Activated naive CD4-positive, alpha-beta T cell treated with anti-CD3 and anti-CD28 coated beads for 36 hours (primary cell): ENCODE data around the gene DUSP10. TPM values are rescaled to one million over a fixed set of nuclear protein-coding genes. Genes with fewer than 3 reads are reported as not detected.
A peak's percentile ranks its signal among the peaks of the same experiment; 100 is the strongest.

Experiments used
- CTCF ChIA-PET: fragments of 350-600 bp; sonication (Branson Sonifier 250); formaldehyde crosslinking; loops from one replicate; lab custom pipeline; 2021; ENCODE audit warnings: antibody characterized with exemption; lab: Charles Lee
- DNase-seq: peaks from one replicate; pipeline ENCODE4 v3.0.0-alpha.2; 2020
- H3K27ac Mint-ChIP-seq: one replicate; pipeline ENCODE4 v1.8.0; 2021; ENCODE audit warnings: mild to moderate bottlenecking, mixed read lengths
- H3K27me3 Mint-ChIP-seq: one replicate; pipeline ENCODE4 v1.8.0; 2021; ENCODE audit warnings: low read depth, mixed read lengths
- H3K36me3 Mint-ChIP-seq: one replicate; pipeline ENCODE4 v1.8.0; 2021; ENCODE audit warnings: low read depth, mixed read lengths
- H3K4me1 Mint-ChIP-seq: one replicate; pipeline ENCODE4 v1.8.0; 2021; ENCODE audit warnings: low read depth, mixed read lengths
- H3K4me3 Mint-ChIP-seq: one replicate; pipeline ENCODE4 v1.8.0; 2021; ENCODE audit warnings: mild to moderate bottlenecking, moderate library complexity, mixed read lengths
- H3K9me3 Mint-ChIP-seq: one replicate; pipeline ENCODE4 v1.8.0; 2021; ENCODE audit warnings: mixed read lengths
- intact Hi-C: fragments of 100-400 bp; cut with micrococcal nuclease; formaldehyde crosslinking; loops from one replicate; pipeline ENCODE4 v1.15.1; 2023
- total RNA-seq, 2 experiments: library from RNA; stranded (reverse); gene quantifications; one replicate each; pipeline ENCODE4 v1.2.3, GENCODE V29; 2021

The DUSP10 gene
- total RNA-seq, 2 experiments from 2014 or later: 9.1 TPM

GRCh38 chr1:221725735-221726672 is 15.9 kb downstream of the DUSP10 start:
- peak overlapping the region; percentile 99 for H3K27ac Mint-ChIP-seq

GRCh38 chr1:221724931-221725605 is 16.8 kb downstream of the DUSP10 start:
- Mint-ChIP-seq H3K27ac (peak overlapping the region; percentile 62), H3K36me3 (peaks cover 25% of the 10 kb centered on the region), H3K27me3 (no peaks in the 10 kb centered on the region), H3K4me3 (no peak overlapping the region), H3K4me1 (peaks cover 62% of the 10 kb centered on the region), H3K9me3 (peaks cover 14% of the 10 kb centered on the region)
- CTCF ChIA-PET: interaction anchor here (0.6 to 1.7 kb wide), 3 partner anchors 16 to 129 kb away, joined by 3 to 10 read pairs (median 3); partner anchors contain the start of gene DUSP10
- intact Hi-C loops: no loop called here
- DNase-seq: no peak

More at GRCh38 chr1:221725735-221726672, 15.9 kb downstream of the DUSP10 start:
- CTCF ChIA-PET: interaction anchor here (1.0 to 1.7 kb wide), 2 partner anchors 15 to 18 kb away, joined by 3 to 10 read pairs; partner anchors contain the start of gene DUSP10
- Mint-ChIP-seq H3K36me3 (peaks cover 26% of the 10 kb centered on the region), H3K4me3 (peak overlapping the region; percentile 69), H3K27me3 (no peaks in the 10 kb centered on the region), H3K4me1 (peaks cover 67% of the 10 kb centered on the region), H3K9me3 (peaks cover 14% of the 10 kb centered on the region)
- intact Hi-C loops: loop anchor here (1.0 kb wide), 7 partner anchors 14 to 287 kb away; partner anchors contain the start of gene DUSP10
- no peak for DNase-seq

DNA sequence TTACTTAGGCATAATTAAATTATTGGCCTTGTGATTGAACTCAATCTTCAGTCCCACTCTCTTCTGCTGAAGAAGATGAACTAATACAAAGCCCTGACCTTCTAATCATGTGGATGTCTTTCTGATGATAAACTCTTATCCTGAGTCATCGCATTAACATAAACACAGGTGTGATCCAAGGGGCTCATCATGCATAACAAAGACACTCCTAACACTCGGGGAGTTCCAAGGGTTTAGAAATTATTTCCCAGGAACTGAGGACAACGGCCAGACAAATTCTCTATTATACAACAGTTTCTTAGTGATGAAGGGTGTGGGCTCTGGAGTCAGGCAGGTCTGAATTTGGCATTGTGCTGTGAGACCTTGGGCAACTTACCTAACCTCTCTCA is 18.0 kb downstream of the DUSP10 start:
- H3K27ac Mint-ChIP-seq: no peak overlapping the region

DNA sequence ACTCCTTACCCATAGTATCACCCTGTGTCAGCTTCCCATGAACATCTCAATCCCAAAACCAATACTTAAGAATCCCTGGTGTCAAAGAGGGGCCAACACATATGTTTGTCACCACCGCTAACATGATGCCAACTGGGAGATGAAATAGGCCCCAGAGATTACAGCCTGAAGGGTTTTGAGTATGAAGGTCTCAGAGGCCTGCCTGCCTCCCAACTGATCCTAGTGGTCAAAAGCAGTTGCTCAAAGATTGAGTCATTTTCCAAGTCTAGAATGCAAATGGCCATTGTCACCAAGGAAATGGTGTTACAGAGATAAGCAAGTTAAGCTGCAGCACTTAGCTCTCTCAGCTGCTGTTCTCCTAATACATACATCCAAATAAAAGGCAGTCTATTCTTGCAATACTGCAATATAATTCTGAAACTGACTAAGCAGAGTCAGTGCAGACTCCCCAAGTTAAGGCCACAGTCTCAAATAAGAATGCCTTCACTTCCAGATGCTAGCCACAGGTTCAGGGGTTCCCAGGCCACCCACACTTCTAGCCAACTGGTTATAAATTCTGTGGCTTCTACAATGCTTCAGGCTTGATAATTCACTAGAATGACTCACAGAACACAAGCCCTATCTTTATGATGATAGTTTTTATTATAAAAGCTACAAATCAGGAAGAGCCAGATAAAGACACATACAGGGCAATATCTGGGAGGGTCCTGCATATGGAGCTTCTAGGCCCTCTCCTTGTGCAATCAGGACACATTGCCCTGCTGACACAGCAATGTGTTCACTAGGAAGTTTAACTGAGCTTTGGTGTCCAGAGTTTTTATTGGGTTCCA is 18.7 kb downstream of the DUSP10 start:
- intact Hi-C loops: no loop called here
- Mint-ChIP-seq H3K4me1 (peaks cover 44% of the 10 kb centered on the region), H3K36me3 (peaks cover 26% of the 10 kb centered on the region), H3K4me3 (no peak overlapping the region), H3K9me3 (peaks cover 14% of the 10 kb centered on the region), H3K27ac (no peak overlapping the region), H3K27me3 (no peaks in the 10 kb centered on the region)
- CTCF ChIA-PET: interaction anchor here (0.6 kb wide), 1 partner anchor 9 kb away, joined by 3 read pairs; no protein-coding TSS in a partner anchor
- DNase-seq: no peak

More for the DNA sequence above, 18.0 kb downstream of the DUSP10 start:
- intact Hi-C loops: no loop called here
- DNase-seq: no peak
- Mint-ChIP-seq H3K36me3 (peaks cover 25% of the 10 kb centered on the region), H3K9me3 (peaks cover 14% of the 10 kb centered on the region), H3K4me1 (peaks cover 50% of the 10 kb centered on the region), H3K4me3 (no peak overlapping the region), H3K27me3 (no peaks in the 10 kb centered on the region)
- CTCF ChIA-PET: no interaction called here

GRCh38 chr1:221722254-221723017 is 19.5 kb downstream of the DUSP10 start:
- Mint-ChIP-seq H3K9me3 (peaks cover 14% of the 10 kb centered on the region), H3K27ac (no peak overlapping the region), H3K4me1 (peaks cover 36% of the 10 kb centered on the region), H3K4me3 (no peak overlapping the region), H3K36me3 (peaks cover 22% of the 10 kb centered on the region), H3K27me3 (no peaks in the 10 kb centered on the region)
- DNase-seq: no peak
- CTCF ChIA-PET: no interaction called here
- intact Hi-C loops: no loop called here

- CTCF ChIA-PET: no interaction called here
- DNase-seq: no peak
- Mint-ChIP-seq H3K27me3 (no peaks in the 10 kb centered on the region), H3K9me3 (peaks cover 14% of the 10 kb centered on the region), H3K4me1 (peaks cover 27% of the 10 kb centered on the region), H3K36me3 (peaks cover 27% of the 10 kb centered on the region), H3K4me3 (no peak overlapping the region), H3K27ac (no peak overlapping the region)
- intact Hi-C loops: no loop called here
Observed at GRCh38 chr1:221720545-221720944, 21.3 kb downstream of the DUSP10 start.

- intact Hi-C loops: no loop called here
- Mint-ChIP-seq H3K4me1 (peaks cover 28% of the 10 kb centered on the region), H3K9me3 (peaks cover 14% of the 10 kb centered on the region), H3K4me3 (no peak overlapping the region), H3K36me3 (peaks cover 27% of the 10 kb centered on the region), H3K27ac (no peak overlapping the region), H3K27me3 (no peaks in the 10 kb centered on the region)
- DNase-seq: no peak
- CTCF ChIA-PET: no interaction called here
Observed at GRCh38 chr1:221719987-221720386, 21.9 kb downstream of the DUSP10 start.

GRCh38 chr1:221719278-221719597 is 22.7 kb downstream of the DUSP10 start:
- CTCF ChIA-PET: interaction anchor here (0.5 kb wide), 1 partner anchor 290 kb away, joined by 3 read pairs; no protein-coding TSS in a partner anchor
- no peak overlapping the region for H3K4me3 Mint-ChIP-seq
- intact Hi-C loops: no loop called here
- H3K27me3 Mint-ChIP-seq: no peaks in the 10 kb centered on the region
- DNase-seq: no peak
- H3K9me3 Mint-ChIP-seq: peaks cover 14% of the 10 kb centered on the region
- H3K27ac Mint-ChIP-seq: no peak overlapping the region
- H3K4me1 Mint-ChIP-seq: peaks cover 33% of the 10 kb centered on the region
- peaks cover 27% of the 10 kb centered on the region for H3K36me3 Mint-ChIP-seq

DNA sequence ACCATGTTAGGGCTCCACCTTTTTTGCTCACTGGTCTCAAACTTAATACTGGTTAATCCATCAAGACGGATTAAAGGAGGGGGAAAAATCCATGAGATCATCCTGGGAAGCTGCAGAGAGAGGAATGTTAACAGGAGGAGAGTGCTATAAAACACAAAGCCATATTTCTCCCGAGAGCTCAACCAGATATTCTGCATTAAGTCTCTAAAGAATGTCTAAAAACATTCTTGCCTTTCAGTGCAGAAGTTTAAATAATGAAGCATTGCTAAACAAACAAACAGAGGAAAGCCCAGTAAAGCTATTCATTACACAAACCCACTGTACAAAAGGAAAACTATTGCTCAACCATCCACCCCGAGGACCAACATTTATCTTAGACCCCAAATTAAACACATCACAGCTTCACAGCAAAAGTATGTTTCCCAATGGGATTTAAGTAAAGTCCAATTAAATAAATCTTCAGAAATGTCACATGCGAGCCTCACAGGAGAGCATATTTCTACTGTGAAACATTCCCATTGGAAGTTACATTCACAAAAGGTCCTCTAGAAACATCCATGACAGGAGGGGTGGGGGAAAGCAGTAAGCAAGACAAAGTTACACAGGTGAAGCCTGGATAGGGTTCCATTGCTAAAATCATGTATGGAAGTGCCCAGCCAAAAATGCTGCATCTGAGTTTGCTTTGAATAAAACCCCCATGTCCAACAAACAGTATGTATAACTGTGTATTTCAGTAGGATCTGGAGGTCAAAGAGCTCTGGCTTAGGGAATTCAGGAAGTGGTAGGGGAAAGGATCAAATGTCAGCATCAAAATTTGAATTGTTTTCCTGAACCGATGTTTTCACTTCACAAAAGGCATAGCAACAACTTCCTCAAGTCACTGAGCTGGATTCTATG is 23.3 kb downstream of the DUSP10 start:
- intact Hi-C loops: no loop called here
- DNase-seq: no peak
- CTCF ChIA-PET: no interaction called here
- H3K27ac Mint-ChIP-seq: no peak overlapping the region
- H3K27me3 Mint-ChIP-seq: no peaks in the 10 kb centered on the region
- H3K9me3 Mint-ChIP-seq: peaks cover 9% of the 10 kb centered on the region
- H3K4me1 Mint-ChIP-seq: peaks cover 32% of the 10 kb centered on the region
- H3K36me3 Mint-ChIP-seq: peaks cover 22% of the 10 kb centered on the region
- H3K4me3 Mint-ChIP-seq: no peak overlapping the region

DNA sequence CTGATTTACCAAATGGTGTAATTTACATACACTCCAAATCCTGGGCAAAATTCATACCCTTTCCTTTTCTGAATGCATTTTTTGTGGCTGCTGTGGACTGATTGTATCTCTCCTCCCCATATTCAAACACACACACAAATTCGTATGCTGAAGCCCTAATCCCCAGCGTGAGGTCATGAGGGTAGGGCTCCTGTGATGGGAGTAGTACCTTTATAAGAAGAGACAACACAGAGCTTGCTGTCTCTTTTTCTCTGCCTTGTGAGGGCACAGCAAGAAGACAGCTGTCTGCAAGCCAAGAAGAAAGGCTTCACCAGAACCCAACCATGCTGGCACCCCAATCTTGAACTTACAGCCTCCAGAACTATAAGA is 24.4 kb downstream of the DUSP10 start:
- H3K27me3 Mint-ChIP-seq: no peaks in the 10 kb centered on the region
- CTCF ChIA-PET: no interaction called here
- H3K9me3 Mint-ChIP-seq: no peaks in the 10 kb centered on the region
- DNase-seq: no peak
- no peak overlapping the region for H3K4me3 Mint-ChIP-seq
- peaks cover 37% of the 10 kb centered on the region for H3K4me1 Mint-ChIP-seq
- H3K36me3 Mint-ChIP-seq: peaks cover 11% of the 10 kb centered on the region
- no peak overlapping the region for H3K27ac Mint-ChIP-seq
- intact Hi-C loops: no loop called here
